ENCODE data around the gene PDZD2.

GRCh38 chr5:31825518-31826068, 186.7 kb downstream of the PDZD2 start:
- TF ChIP-seq, protein P1, sequence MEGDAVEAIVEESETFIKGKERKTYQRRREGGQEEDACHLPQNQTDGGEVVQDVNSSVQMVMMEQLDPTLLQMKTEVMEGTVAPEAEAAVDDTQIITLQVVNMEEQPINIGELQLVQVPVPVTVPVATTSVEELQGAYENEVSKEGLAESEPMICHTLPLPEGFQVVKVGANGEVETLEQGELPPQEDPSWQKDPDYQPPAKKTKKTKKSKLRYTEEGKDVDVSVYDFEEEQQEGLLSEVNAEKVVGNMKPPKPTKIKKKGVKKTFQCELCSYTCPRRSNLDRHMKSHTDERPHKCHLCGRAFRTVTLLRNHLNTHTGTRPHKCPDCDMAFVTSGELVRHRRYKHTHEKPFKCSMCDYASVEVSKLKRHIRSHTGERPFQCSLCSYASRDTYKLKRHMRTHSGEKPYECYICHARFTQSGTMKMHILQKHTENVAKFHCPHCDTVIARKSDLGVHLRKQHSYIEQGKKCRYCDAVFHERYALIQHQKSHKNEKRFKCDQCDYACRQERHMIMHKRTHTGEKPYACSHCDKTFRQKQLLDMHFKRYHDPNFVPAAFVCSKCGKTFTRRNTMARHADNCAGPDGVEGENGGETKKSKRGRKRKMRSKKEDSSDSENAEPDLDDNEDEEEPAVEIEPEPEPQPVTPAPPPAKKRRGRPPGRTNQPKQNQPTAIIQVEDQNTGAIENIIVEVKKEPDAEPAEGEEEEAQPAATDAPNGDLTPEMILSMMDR (IDR thresholded peaks at IDR 0.05; ENCODE audit: extremely low read depth in 1 of 2, insufficient read depth in 1 of 2, low read depth in 1 of 2, low read length in 2 of 2) = peak; percentile 58 to 64
- TF ChIP-seq POLR2A (IDR thresholded peaks at IDR 0.05; ENCODE audit: low read depth, low read length) = no peak
- TF ChIP-seq POLR2AphosphoS5 (IDR thresholded peaks at IDR 0.05; ENCODE audit: insufficient read depth, low read depth, low read length) = no peak
- no peak for TF ChIP-seq EZH2 (IDR thresholded peaks at IDR 0.05; ENCODE audit: borderline replicate concordance, low read depth, low read length, severe bottlenecking)
- TF ChIP-seq MAX (IDR thresholded peaks at IDR 0.05; ENCODE audit: insufficient read depth, insufficient read length) = no peak
- no peak for TF ChIP-seq MYC (IDR thresholded peaks at IDR 0.05; ENCODE audit: low read depth, low read length)
- TF ChIP-seq FOS (IDR thresholded peaks at IDR 0.05; ENCODE audit: borderline replicate concordance, insufficient read depth, low read length) = no peak
- TF ChIP-seq GATA2 (IDR thresholded peaks at IDR 0.05; ENCODE audit: insufficient read depth, insufficient read length, low read depth, low read length) = no peak

Data from endothelial cell of umbilical vein (primary cell).